DND-41 (cell line): ENCODE measurements around the gene DCUN1D4.

Experiments
- EZH2 ChIP-seq: IDR thresholded peaks from 3 replicates; pipeline ENCODE4 v1.6.1; 2012; ENCODE audit warnings: borderline replicate concordance, low read depth, mild to moderate bottlenecking, moderate library complexity, low read length, inconsistent platforms; ENCODE audit not compliant: severe bottlenecking
- TF ChIP-seq, protein P1 (sequence below): IDR thresholded peaks from 2 replicates; pipeline ENCODE4 v1.5.1; 2012; ENCODE audit warnings: borderline replicate concordance, low read length, moderate library complexity, mild to moderate bottlenecking; ENCODE audit not compliant: poor library complexity, severe bottlenecking; ENCODE audit errors: extremely low read depth

DNA sequence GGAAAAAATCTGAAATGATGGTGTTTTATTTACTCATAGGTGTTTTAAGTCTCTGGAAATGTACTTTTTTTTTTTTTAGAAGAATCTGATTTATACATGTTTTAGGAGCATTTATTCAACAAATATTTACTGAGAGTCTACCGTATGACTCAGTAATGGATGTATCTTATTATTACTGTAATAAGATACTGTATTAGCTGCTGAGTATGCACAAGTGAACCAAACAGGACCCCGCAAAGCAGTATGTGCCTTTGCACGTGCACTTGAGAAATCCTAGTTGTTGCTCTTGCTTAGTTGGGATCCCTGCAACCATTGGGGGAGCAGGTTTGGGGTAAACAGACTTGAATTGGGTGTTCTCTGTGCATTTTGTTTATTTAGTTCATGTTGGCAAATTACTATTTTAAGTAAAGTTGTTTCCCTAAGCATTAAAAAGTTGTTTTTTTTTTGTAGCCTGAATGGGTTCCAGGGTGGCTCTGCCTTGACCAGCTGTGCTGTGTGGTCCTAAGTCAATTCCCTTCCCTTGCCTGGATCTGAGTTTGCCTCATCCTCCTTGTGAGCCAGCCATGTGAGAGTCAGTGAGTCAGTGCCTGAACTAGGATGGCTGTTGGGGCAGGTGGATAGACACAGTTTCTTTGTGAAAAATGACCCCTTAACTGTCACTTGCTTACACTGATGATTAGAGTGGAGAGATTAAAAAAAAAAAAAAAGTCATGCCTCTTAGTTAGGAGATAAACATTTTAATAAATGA is 27.7 kb downstream of the DCUN1D4 start:
- TF ChIP-seq, protein P1, sequence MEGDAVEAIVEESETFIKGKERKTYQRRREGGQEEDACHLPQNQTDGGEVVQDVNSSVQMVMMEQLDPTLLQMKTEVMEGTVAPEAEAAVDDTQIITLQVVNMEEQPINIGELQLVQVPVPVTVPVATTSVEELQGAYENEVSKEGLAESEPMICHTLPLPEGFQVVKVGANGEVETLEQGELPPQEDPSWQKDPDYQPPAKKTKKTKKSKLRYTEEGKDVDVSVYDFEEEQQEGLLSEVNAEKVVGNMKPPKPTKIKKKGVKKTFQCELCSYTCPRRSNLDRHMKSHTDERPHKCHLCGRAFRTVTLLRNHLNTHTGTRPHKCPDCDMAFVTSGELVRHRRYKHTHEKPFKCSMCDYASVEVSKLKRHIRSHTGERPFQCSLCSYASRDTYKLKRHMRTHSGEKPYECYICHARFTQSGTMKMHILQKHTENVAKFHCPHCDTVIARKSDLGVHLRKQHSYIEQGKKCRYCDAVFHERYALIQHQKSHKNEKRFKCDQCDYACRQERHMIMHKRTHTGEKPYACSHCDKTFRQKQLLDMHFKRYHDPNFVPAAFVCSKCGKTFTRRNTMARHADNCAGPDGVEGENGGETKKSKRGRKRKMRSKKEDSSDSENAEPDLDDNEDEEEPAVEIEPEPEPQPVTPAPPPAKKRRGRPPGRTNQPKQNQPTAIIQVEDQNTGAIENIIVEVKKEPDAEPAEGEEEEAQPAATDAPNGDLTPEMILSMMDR, result no peak
- TF ChIP-seq EZH2, result no peak
